ENCODE measurements around the gene FOSL1. TPM values are rescaled to one million over a fixed set of nuclear protein-coding genes. Genes with fewer than 3 reads are reported as not detected.

Gene FOSL1
- total and polyA plus RNA-seq, 2 of the 13 experiments (the other 11 are each of a cell fraction or from before 2014, with no cell fraction given), result 4.0 to 4.1 TPM

GRCh38 chr11:65868076-65868667 lies 32.0 kb downstream of the FOSL1 start (continued):
- TF ChIP-seq ZNF687 (CRISPR knock-in tag; IDR thresholded peaks at IDR 0.05) (peak; percentile 14; the same call in 1 of the 2 replicates), SIN3A (IDR thresholded peaks at IDR 0.05; ENCODE audit: borderline replicate concordance, low read depth, low read length) (no peak), FOXP4 (CRISPR knock-in tag; IDR thresholded peaks at IDR 0.05) (no peak), ZNF260 (CRISPR knock-in tag; IDR thresholded peaks at IDR 0.05; ENCODE audit: borderline replicate concordance, low read depth) (no peak), HNRNPUL1 (IDR thresholded peaks at IDR 0.05; ENCODE audit: low read depth, low read length) (no peak), HNRNPL (IDR thresholded peaks at IDR 0.05; ENCODE audit: low read depth, low read length) (0 out of 2 replicates have a peak, but pooled peaks have one; percentile 34), IKZF1 (IDR thresholded peaks at IDR 0.05) (no peak), ZKSCAN8 (CRISPR knock-in tag; IDR thresholded peaks at IDR 0.05; ENCODE audit: borderline replicate concordance) (no peak), NR2F1 (CRISPR knock-in tag; IDR thresholded peaks at IDR 0.05) (no peak), ZFY (CRISPR knock-in tag; IDR thresholded peaks at IDR 0.05) (no peak), ETV5 (CRISPR knock-in tag; IDR thresholded peaks at IDR 0.05; ENCODE audit: borderline replicate concordance) (no peak), GRHL1 (CRISPR knock-in tag; conservative IDR thresholded peaks at IDR 0.05) (no peak), ZNF580 (CRISPR knock-in tag; IDR thresholded peaks at IDR 0.05; ENCODE audit: borderline replicate concordance, low read depth) (no peak), NR2F2 (IDR thresholded peaks at IDR 0.05; ENCODE audit: borderline replicate concordance, low read depth) (no peak), POLR2A (IDR thresholded peaks at IDR 0.05; ENCODE audit: insufficient read depth in 1 of 2, low read depth in 2 of 2, low read length in 2 of 2) (peak in 1 of 2 experiments; percentile 32; a peak in 1 of 4 replicates), BATF2 (CRISPR knock-in tag; IDR thresholded peaks at IDR 0.05) (no peak), IRX3 (CRISPR knock-in tag; IDR thresholded peaks at IDR 0.05; ENCODE audit: borderline replicate concordance, low read depth) (no peak), ZNF672 (CRISPR knock-in tag; IDR thresholded peaks at IDR 0.05) (no peak), NFIC (IDR thresholded peaks at IDR 0.05; ENCODE audit: low read length) (no peak)
